ENCODE results near the gene CPT1C.

The CPT1C gene

DNA sequence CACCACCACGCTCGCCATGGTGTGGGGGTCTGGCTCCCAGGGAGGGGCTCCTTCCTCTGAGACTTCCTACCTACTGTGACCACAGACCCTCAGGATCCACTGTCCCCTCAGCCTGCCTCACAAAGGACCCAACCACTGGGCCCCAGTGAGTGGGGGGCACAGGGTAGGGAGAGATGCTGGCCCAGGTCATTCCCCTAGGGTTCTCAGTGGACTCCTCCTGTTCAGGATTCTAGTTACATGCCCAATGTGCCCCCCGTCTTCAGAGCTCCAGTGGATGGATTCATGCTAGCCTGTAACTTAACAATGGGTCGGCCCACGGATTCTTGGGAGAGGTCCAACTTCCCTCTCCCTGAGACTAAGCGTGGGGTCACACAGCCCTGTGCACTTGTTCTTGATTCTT is 72.3 kb downstream of the CPT1C start, which contains the start of gene TSKS:
Gene TSKS (minus strand): TSS at position 77 of the 400 bp plus-strand sequence. CDS start 59 bp downstream, at position 18.
- no peak for DNase-seq

Measured in T1000 (cell line).